HEK293 (cell line): ENCODE results near the gene LHFPL3.

Experiments
- CTCF ChIA-PET: fragments of 350-600 bp; formaldehyde crosslinking; extraction: SDS; loops from one replicate; lab custom pipeline; 2021; ENCODE audit warnings: antibody characterized with exemption; lab: Yijun Ruan, JAX
- POLR2A ChIA-PET: fragments of 300-600 bp; formaldehyde crosslinking; extraction: SDS; loops from one replicate; lab custom pipeline; 2020; ENCODE audit warnings: antibody characterized with exemption, inconsistent platforms; lab: Yijun Ruan, JAX
- H3K27ac ChIP-seq: fragments of 200-500 bp; sonication (Bioruptor generic); 2 replicates; pipeline ENCODE4 v1.5.1; 2014; ENCODE audit warnings: low read depth, low read length, control low read depth, inconsistent platforms; ENCODE audit errors: extremely low read depth
- H3K36me3 ChIP-seq, 2 experiments: fragments of 200-500 bp in 1 of 2; sonication (Bioruptor generic) in 1 of 2; 1 replicate in 1 of 2; 2 replicates in 1 of 2; pipeline ENCODE4 v1.5.1; 2014 to 2017; ENCODE audit warnings: inconsistent platforms in 2 of 2, low read length in 2 of 2; ENCODE audit not compliant: control insufficient read depth in 2 of 2, insufficient read depth in 1 of 2
- H3K4me1 ChIP-seq: fragments of 200-500 bp; sonication (Bioruptor generic); 2 replicates; pipeline ENCODE4 v1.5.1; 2014; ENCODE audit warnings: mild to moderate bottlenecking, low read length, inconsistent platforms; ENCODE audit not compliant: control insufficient read depth, insufficient read depth
- H3K4me3 ChIP-seq: 2 replicates; pipeline ENCODE4 v1.5.1; 2011; ENCODE audit warnings: low read depth, mild to moderate bottlenecking, control low read depth, low read length, moderate library complexity
- H3K9me3 ChIP-seq: fragments of 200-500 bp; sonication (Bioruptor generic); 2 replicates; pipeline ENCODE4 v1.5.1; 2014; ENCODE audit warnings: low read depth, low read length, inconsistent platforms; ENCODE audit not compliant: control insufficient read depth, insufficient read depth
- KLF1 ChIP-seq: fragments of 450-650 bp; formaldehyde crosslinking; IDR thresholded peaks from 2 replicates; pipeline ENCODE4 v1.5.1; 2016; ENCODE audit warnings: missing biosample characterization, missing genetic modification characterization
- RBAK ChIP-seq: fragments of 450-650 bp; formaldehyde crosslinking; IDR thresholded peaks from 2 replicates; pipeline ENCODE4 v1.5.1; 2016; ENCODE audit warnings: missing biosample characterization, missing genetic modification characterization
- SP3 ChIP-seq: fragments of 450-650 bp; formaldehyde crosslinking; IDR thresholded peaks from 2 replicates; pipeline ENCODE4 v1.5.1; 2016; ENCODE audit warnings: missing biosample characterization, missing genetic modification characterization
- ZBTB1 ChIP-seq: fragments of 450-650 bp; formaldehyde crosslinking; IDR thresholded peaks from 2 replicates; pipeline ENCODE4 v1.5.1; 2016; ENCODE audit warnings: missing biosample characterization, missing genetic modification characterization
- ZFP3 ChIP-seq: fragments of 450-650 bp; formaldehyde crosslinking; IDR thresholded peaks from 2 replicates; pipeline ENCODE4 v1.5.1; 2016; ENCODE audit warnings: low read depth, missing biosample characterization, missing genetic modification characterization
- ZFP41 ChIP-seq: fragments of 450-650 bp; formaldehyde crosslinking; IDR thresholded peaks from 2 replicates; pipeline ENCODE4 v1.5.1; 2016; ENCODE audit warnings: missing biosample characterization, missing genetic modification characterization, borderline replicate concordance
- ZNF140 ChIP-seq: fragments of 450-650 bp; formaldehyde crosslinking; IDR thresholded peaks from 2 replicates; pipeline ENCODE4 v1.5.1; 2016; ENCODE audit warnings: missing biosample characterization, missing genetic modification characterization
- ZNF302 ChIP-seq: fragments of 450-650 bp; formaldehyde crosslinking; IDR thresholded peaks from 2 replicates; pipeline ENCODE4 v1.5.1; 2016; ENCODE audit warnings: missing biosample characterization, missing genetic modification characterization, low read depth
- ZNF473 ChIP-seq: fragments of 450-650 bp; formaldehyde crosslinking; IDR thresholded peaks from 2 replicates; pipeline ENCODE4 v1.5.1; 2017; ENCODE audit warnings: missing biosample characterization, missing genetic modification characterization
- ZNF621 ChIP-seq: fragments of 450-650 bp; formaldehyde crosslinking; IDR thresholded peaks from 2 replicates; pipeline ENCODE4 v1.5.1; 2017; ENCODE audit warnings: missing biosample characterization, missing genetic modification characterization
- ZNF776 ChIP-seq: fragments of 450-650 bp; formaldehyde crosslinking; IDR thresholded peaks from 2 replicates; pipeline ENCODE4 v1.5.0; 2017; ENCODE audit warnings: missing biosample characterization, missing genetic modification characterization, borderline replicate concordance
- ZNF777 ChIP-seq: fragments of 450-650 bp; formaldehyde crosslinking; IDR thresholded peaks from 2 replicates; pipeline ENCODE4 v1.5.1; 2017; ENCODE audit warnings: missing biosample characterization, missing genetic modification characterization, borderline replicate concordance
- ZNF792 ChIP-seq: fragments of 450-650 bp; formaldehyde crosslinking; IDR thresholded peaks from 2 replicates; pipeline ENCODE4 v1.5.1; 2016; ENCODE audit warnings: missing biosample characterization, missing genetic modification characterization
- ZSCAN30 ChIP-seq: fragments of 450-650 bp; IDR thresholded peaks from 2 replicates; pipeline ENCODE4 v1.5.1; 2018; ENCODE audit warnings: missing biosample characterization, mild to moderate bottlenecking, missing genetic modification characterization, moderate library complexity
- TF ChIP-seq, protein P1 (sequence below): fragments of 450-650 bp; formaldehyde crosslinking; IDR thresholded peaks from 2 replicates; pipeline ENCODE4 v1.5.1; 2016; ENCODE audit warnings: missing biosample characterization, missing genetic modification characterization
- TF ChIP-seq, protein P2 (sequence below): fragments of 450-650 bp; formaldehyde crosslinking; IDR thresholded peaks from 2 replicates; pipeline ENCODE4 v1.5.1; 2016; ENCODE audit warnings: missing biosample characterization, missing genetic modification characterization
- TF ChIP-seq, protein P3 (sequence below): fragments of 450-650 bp; IDR thresholded peaks from 2 replicates; pipeline ENCODE4 v1.5.1; 2018; ENCODE audit warnings: missing biosample characterization, mild to moderate bottlenecking, missing genetic modification characterization
- TF ChIP-seq, protein P4 (sequence below): fragments of 450-650 bp; formaldehyde crosslinking; IDR thresholded peaks from 2 replicates; pipeline ENCODE4 v1.5.1; 2016; ENCODE audit warnings: missing biosample characterization, missing genetic modification characterization

LHFPL3 gene

DNA sequence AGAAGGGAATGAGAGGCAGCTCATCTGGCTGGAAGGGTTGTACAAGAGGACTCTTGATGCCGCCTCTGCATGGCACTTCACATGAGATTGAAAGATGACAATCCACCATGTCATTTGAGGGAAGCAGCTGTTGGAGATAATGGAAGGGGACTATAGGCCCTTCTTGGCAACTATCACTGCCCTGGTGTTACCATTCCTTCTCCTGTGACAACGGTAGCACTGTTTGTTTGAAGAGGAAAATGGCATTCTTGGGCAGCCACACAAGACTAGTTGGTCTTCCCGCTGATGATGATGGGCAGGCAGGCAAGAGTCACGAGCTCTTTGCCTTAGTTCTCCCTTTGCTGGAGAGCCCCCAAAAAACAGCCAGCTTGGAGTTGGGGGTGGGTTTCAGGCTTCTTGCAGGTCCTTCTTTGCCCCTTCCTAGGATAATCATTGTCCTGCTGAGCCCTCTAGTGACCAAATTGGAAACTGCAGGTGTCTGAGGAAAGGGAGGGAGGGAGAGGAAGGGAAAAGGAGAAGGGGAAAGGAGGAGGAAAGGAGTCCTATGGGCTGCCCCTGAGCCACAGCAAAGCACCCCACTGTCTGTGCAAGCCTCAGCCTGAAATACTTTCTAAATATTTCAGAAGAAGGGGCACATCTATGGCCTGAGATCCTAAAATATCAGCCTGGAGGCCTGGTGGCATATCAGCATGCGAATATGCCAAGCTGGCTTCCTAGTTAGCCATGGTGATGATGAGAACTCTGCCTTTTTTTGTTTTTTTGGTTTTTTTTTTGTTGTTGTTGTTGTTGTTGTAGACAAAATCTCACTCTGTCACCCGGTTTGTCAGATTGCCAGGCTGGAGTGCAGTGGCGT lies 520.0 kb downstream of the LHFPL3 start (continued):
- TF ChIP-seq, protein P1, sequence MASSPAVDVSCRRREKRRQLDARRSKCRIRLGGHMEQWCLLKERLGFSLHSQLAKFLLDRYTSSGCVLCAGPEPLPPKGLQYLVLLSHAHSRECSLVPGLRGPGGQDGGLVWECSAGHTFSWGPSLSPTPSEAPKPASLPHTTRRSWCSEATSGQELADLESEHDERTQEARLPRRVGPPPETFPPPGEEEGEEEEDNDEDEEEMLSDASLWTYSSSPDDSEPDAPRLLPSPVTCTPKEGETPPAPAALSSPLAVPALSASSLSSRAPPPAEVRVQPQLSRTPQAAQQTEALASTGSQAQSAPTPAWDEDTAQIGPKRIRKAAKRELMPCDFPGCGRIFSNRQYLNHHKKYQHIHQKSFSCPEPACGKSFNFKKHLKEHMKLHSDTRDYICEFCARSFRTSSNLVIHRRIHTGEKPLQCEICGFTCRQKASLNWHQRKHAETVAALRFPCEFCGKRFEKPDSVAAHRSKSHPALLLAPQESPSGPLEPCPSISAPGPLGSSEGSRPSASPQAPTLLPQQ (tag by site-specific recombination) = no peak
- TF ChIP-seq ZNF777 (tag by site-specific recombination) (no peak), ZBTB1 (no peak), ZNF621 (tag by site-specific recombination) (no peak), ZNF792 (no peak)

DNA sequence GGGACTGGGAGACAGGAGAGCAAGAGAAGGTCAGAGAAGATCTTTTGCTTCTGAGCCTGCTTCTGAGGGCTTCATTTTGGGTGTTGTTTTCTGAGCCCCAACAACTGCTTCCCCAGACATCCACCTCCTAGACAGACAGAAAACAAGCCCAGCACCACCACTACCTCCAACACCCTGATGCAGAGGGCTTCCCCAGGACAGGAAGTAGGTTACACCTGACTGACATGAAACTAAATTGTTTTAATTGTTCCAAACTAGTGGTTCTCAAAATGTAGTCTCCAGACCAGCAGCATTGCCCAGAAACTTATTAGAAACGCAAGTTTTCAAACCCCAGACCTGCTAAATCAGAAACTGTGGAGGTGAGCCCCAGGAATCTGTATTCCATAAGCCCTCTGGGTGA lies 522.0 kb downstream of the LHFPL3 start:
- TF ChIP-seq ZNF776 (tag by site-specific recombination) (no peak), RBAK (tag by site-specific recombination) (no peak), ZSCAN30 (no peak), ZFP41 (tag by site-specific recombination) (no peak), ZNF302 (no peak), ZNF140 (no peak), ZNF473 (tag by site-specific recombination) (no peak), ZFP3 (no peak)
- Histone ChIP-seq H3K4me1 (no peaks in the 10 kb centered on the region), H3K9me3 (no peaks in the 10 kb centered on the region), H3K36me3 (no peaks in the 10 kb centered on the region), H3K27ac (no peak overlapping the region), H3K4me3 (no peak overlapping the region)
- ChIA-PET CTCF (no interaction called here), POLR2A (no interaction called here)

DNA sequence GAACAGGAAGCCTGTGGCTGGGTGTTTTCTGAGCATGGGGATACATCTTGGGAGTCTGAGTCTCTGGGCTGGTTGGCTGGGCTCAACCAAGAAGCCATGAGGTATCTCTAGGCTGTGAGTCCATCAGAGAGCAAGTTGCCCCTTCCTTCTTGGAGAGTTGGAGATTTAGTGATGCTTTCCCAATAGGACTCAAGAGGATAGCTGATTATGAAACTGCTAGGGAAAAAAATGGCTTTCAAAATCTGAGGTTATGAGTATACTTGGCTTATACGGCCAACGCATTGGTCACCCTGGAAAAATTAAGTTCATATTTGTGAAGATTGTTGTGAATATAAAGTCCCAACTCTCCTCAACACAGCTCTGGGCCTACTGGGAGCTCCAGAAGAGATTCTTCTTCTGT lies 522.9 kb downstream of the LHFPL3 start:
- H3K27ac ChIP-seq = no peak overlapping the region
- no peak overlapping the region for H3K4me3 ChIP-seq
- TF ChIP-seq, protein P2, sequence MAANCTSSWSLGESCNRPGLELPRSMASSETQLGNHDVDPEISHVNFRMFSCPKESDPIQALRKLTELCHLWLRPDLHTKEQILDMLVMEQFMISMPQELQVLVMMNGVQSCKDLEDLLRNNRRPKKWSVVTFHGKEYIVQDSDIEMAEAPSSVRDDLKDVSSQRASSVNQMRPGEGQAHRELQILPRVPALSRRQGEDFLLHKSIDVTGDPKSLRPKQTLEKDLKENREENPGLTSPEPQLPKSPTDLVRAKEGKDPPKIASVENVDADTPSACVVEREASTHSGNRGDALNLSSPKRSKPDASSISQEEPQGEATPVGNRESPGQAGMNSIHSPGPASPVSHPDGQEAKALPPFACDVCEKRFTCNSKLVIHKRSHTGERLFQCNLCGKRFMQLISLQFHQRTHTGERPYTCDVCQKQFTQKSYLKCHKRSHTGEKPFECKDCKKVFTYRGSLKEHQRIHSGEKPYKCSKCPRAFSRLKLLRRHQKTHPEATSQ (tag by site-specific recombination) = no peak
- TF ChIP-seq ZBTB1 = no peak
- TF ChIP-seq, protein P3, sequence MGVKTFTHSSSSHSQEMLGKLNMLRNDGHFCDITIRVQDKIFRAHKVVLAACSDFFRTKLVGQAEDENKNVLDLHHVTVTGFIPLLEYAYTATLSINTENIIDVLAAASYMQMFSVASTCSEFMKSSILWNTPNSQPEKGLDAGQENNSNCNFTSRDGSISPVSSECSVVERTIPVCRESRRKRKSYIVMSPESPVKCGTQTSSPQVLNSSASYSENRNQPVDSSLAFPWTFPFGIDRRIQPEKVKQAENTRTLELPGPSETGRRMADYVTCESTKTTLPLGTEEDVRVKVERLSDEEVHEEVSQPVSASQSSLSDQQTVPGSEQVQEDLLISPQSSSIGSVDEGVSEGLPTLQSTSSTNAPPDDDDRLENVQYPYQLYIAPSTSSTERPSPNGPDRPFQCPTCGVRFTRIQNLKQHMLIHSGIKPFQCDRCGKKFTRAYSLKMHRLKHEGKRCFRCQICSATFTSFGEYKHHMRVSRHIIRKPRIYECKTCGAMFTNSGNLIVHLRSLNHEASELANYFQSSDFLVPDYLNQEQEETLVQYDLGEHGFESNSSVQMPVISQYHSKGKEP = no peak
- no peak for TF ChIP-seq RBAK (tag by site-specific recombination)
- no peak for TF ChIP-seq KLF1
- TF ChIP-seq, protein P4, sequence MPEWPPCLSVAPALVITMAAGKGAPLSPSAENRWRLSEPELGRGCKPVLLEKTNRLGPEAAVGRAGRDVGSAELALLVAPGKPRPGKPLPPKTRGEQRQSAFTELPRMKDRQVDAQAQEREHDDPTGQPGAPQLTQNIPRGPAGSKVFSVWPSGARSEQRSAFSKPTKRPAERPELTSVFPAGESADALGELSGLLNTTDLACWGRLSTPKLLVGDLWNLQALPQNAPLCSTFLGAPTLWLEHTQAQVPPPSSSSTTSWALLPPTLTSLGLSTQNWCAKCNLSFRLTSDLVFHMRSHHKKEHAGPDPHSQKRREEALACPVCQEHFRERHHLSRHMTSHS (tag by site-specific recombination) = no peak
- no peak for TF ChIP-seq SP3
- no peaks in the 10 kb centered on the region for H3K9me3 ChIP-seq
- no peaks in the 10 kb centered on the region for H3K36me3 ChIP-seq
- H3K4me1 ChIP-seq = no peaks in the 10 kb centered on the region
- POLR2A ChIA-PET = no interaction called here
- CTCF ChIA-PET = interaction anchor here (0.7 to 1.4 kb wide), 4 partner anchors 9 to 620 kb away, joined by 3 to 6 read pairs (median 4); no protein-coding TSS in a partner anchor
